HG03108 (cell line): ENCODE measurements around the gene FN3K.
"Not testable (repeated sequence)": the region's sequence is repeated elsewhere in the genome, so short reads cannot be mapped to it uniquely, and the experiment has no call there.

Experiments used
- ATAC-seq: cut with Tn5 transposase; IDR thresholded peaks from one replicate; pipeline ENCODE4 v1.9.1; 2021; ENCODE audit warnings: moderate library complexity; ENCODE audit not compliant: unreplicated experiment

Gene FN3K

GRCh38 chr17:82772026-82772425 is 36.6 kb downstream of the FN3K start:
- ATAC-seq: no peak

- ATAC-seq: not testable (repeated sequence)
These were observed 39.0 kb downstream of the FN3K start for GRCh38 chr17:82774456-82774855.

GRCh38 chr17:82775001-82775823 is 39.8 kb downstream of the FN3K start:
- ATAC-seq: no peak

- no peak for ATAC-seq
These were observed 41.0 kb downstream of the FN3K start for GRCh38 chr17:82776454-82776853.

- not testable (repeated sequence) for ATAC-seq
These were observed 42.5 kb downstream of the FN3K start for GRCh38 chr17:82777778-82778375.

- ATAC-seq: no peak
These were observed 44.1 kb downstream of the FN3K start for GRCh38 chr17:82779541-82779940.

GRCh38 chr17:82780195-82780594 is 44.8 kb downstream of the FN3K start:
- no peak for ATAC-seq

GRCh38 chr17:82780971-82781893 is 45.8 kb downstream of the FN3K start:
- no peak for ATAC-seq

- ATAC-seq: no peak
These were observed 46.5 kb downstream of the FN3K start for GRCh38 chr17:82781894-82782274.

GRCh38 chr17:82782657-82783207 is 47.3 kb downstream of the FN3K start:
- no peak for ATAC-seq

- ATAC-seq: no peak
These were observed 48.1 kb downstream of the FN3K start for GRCh38 chr17:82783498-82783897.

- not testable (repeated sequence) for ATAC-seq
These were observed 50.2 kb downstream of the FN3K start for GRCh38 chr17:82785581-82785980.

GRCh38 chr17:82786427-82786826 is 51.0 kb downstream of the FN3K start:
- no peak for ATAC-seq

- no peak for ATAC-seq
These were observed 51.9 kb downstream of the FN3K start for GRCh38 chr17:82787081-82787848.

- no peak for ATAC-seq
These were observed 53.0 kb downstream of the FN3K start for GRCh38 chr17:82788206-82789001.

GRCh38 chr17:82789051-82789592 is 53.7 kb downstream of the FN3K start:
- no peak for ATAC-seq

- no peak for ATAC-seq
These were observed 54.4 kb downstream of the FN3K start for GRCh38 chr17:82789806-82790205.

GRCh38 chr17:82790391-82790790 is 55.0 kb downstream of the FN3K start:
- ATAC-seq: no peak

GRCh38 chr17:82791532-82791931 is 56.1 kb downstream of the FN3K start:
- no peak for ATAC-seq
